Naive B cell (primary cell): ENCODE measurements around the gene SENP7. TPM values are rescaled to one million over a fixed set of nuclear protein-coding genes. Genes with fewer than 3 reads are reported as not detected.
A peak's percentile ranks its signal among the peaks of the same experiment; 100 is the strongest.
"Not testable (repeated sequence)": the region's sequence is repeated elsewhere in the genome, so short reads cannot be mapped to it uniquely, and the experiment has no call there.

Experiments
- ATAC-seq, 2 donors: fragments of 150-1000 bp; cut with Tn5 transposase; 2 replicates each; pipeline ENCODE4 v1.10.0; 2021; ENCODE audit warnings: low read depth in 2 of 2, mild to moderate bottlenecking in 2 of 2, moderate library complexity in 2 of 2
- DNase-seq: peaks from one replicate; pipeline ENCODE4 v3.0.0; 2022
- H3K27ac Mint-ChIP-seq, 6 donors: one replicate each; pipeline ENCODE4 v1.8.0; 2020 to 2022; ENCODE audit warnings: mild to moderate bottlenecking in 6 of 6, mixed read lengths in 6 of 6, moderate library complexity in 5 of 6, inconsistent platforms in 2 of 6
- H3K27me3 Mint-ChIP-seq, 3 donors: one replicate each; pipeline ENCODE4 v1.8.0; 2021 to 2022; ENCODE audit warnings: mixed read lengths in 3 of 3, mild to moderate bottlenecking in 1 of 3
- H3K36me3 Mint-ChIP-seq, 2 donors: one replicate each; pipeline ENCODE4 v1.8.0; 2020 to 2022; ENCODE audit warnings: mixed read lengths in 2 of 2, inconsistent platforms in 1 of 2, mild to moderate bottlenecking in 1 of 2
- H3K4me1 Mint-ChIP-seq, 3 donors: one replicate each; pipeline ENCODE4 v1.8.0; 2020 to 2022; ENCODE audit warnings: mixed read lengths in 3 of 3, inconsistent platforms in 1 of 3, mild to moderate bottlenecking in 1 of 3, moderate library complexity in 1 of 3
- H3K4me3 Mint-ChIP-seq, 8 donors: one replicate each; pipeline ENCODE4 v1.8.0; 2020 to 2022; ENCODE audit warnings: mild to moderate bottlenecking in 8 of 8, mixed read lengths in 8 of 8, moderate library complexity in 8 of 8, inconsistent platforms in 2 of 8
- H3K9me3 Mint-ChIP-seq, 7 donors: one replicate each; pipeline ENCODE4 v1.8.0; 2020 to 2022; ENCODE audit warnings: mixed read lengths in 7 of 7, mild to moderate bottlenecking in 5 of 7, inconsistent platforms in 2 of 7, moderate library complexity in 1 of 7
- polyA plus RNA-seq, 6 donors: library from polyadenylated mRNA; unstranded; fragments of 300-500 nt; fragmentation: Illumina TruSeq; gene quantifications; one replicate each; pipeline ENCODE4 v1.2.3, GENCODE V29; 2021; ENCODE audit warnings: low read depth in 6 of 6

SENP7 gene
- polyA plus RNA-seq, 6 donors from 2014 or later, result 7.7 to 13.3 (median 10.9) TPM

- Mint-ChIP-seq H3K4me1 (no peaks in the 10 kb centered on the region), H3K4me3 (no peak overlapping the region), H3K27me3 (no peaks in the 10 kb centered on the region), H3K9me3 (no peaks in the 10 kb centered on the region), H3K36me3 (peaks cover 21 to 27% of the 10 kb centered on the region in 2 donors), H3K27ac (no peak overlapping the region)
- DNase-seq (no peak), ATAC-seq (no peak)
These were observed 187.4 kb downstream of the SENP7 start for GRCh38 chr3:101325393-101326134.

- ATAC-seq, result no peak
- Mint-ChIP-seq H3K4me1 (no peaks in the 10 kb centered on the region), H3K36me3 (peaks cover 0 to 7% of the 10 kb centered on the region in 2 donors), H3K4me3 (no peak within 1 kb of the TSS), H3K27me3 (no peaks in the 10 kb centered on the region), H3K9me3 (no peaks in the 10 kb centered on the region), H3K27ac (no peak within 1 kb of the TSS)
- DNase-seq, result no peak
These were observed 192.5 kb downstream of the SENP7 start, which contains the start of gene IMPG2 for GRCh38 chr3:101320475-101320874. TSS of gene IMPG2 (minus strand) at chr3:101320575. CDS start at chr3:101320372, 203 bp downstream.

- DNase-seq, result no peak
- H3K27ac Mint-ChIP-seq, result no peak overlapping the region
- H3K36me3 Mint-ChIP-seq, result peaks cover 0 to 6% of the 10 kb centered on the region in 2 donors
- no peaks in the 10 kb centered on the region for H3K27me3 Mint-ChIP-seq
- H3K4me1 Mint-ChIP-seq, result no peaks in the 10 kb centered on the region
- ATAC-seq, result no peak
- no peak overlapping the region for H3K4me3 Mint-ChIP-seq
- no peaks in the 10 kb centered on the region for H3K9me3 Mint-ChIP-seq
These were observed 193.5 kb downstream of the SENP7 start for GRCh38 chr3:101319531-101319930.

- no peak overlapping the region for H3K4me3 Mint-ChIP-seq
- H3K27ac Mint-ChIP-seq, result no peak overlapping the region
- H3K36me3 Mint-ChIP-seq, result peaks cover 20 to 29% of the 10 kb centered on the region in 2 donors
- DNase-seq (no peak), ATAC-seq (no peak)
- no peaks in the 10 kb centered on the region for H3K27me3 Mint-ChIP-seq
- no peaks in the 10 kb centered on the region for H3K4me1 Mint-ChIP-seq
- peaks cover 4 to 34% (median 27%) of the 10 kb centered on the region in 7 donors for H3K9me3 Mint-ChIP-seq
These were observed 200.5 kb downstream of the SENP7 start for GRCh38 chr3:101312545-101312944.

- Mint-ChIP-seq H3K36me3 (peaks cover 24 to 31% of the 10 kb centered on the region in 2 donors), H3K27me3 (no peaks in the 10 kb centered on the region), H3K9me3 (peaks cover 4 to 43% (median 36%) of the 10 kb centered on the region in 7 donors), H3K4me1 (no peaks in the 10 kb centered on the region), H3K4me3 (no peak overlapping the region), H3K27ac (no peak overlapping the region)
- DNase-seq (no peak), ATAC-seq (no peak)
These were observed 201.3 kb downstream of the SENP7 start for GRCh38 chr3:101311676-101312075.

- peaks cover 24 to 31% of the 10 kb centered on the region in 2 donors for H3K36me3 Mint-ChIP-seq
- H3K9me3 Mint-ChIP-seq, result peaks cover 4 to 50% (median 43%) of the 10 kb centered on the region in 7 donors
- H3K27me3 Mint-ChIP-seq, result no peaks in the 10 kb centered on the region
- no peak for ATAC-seq
- no peak overlapping the region for H3K4me3 Mint-ChIP-seq
- no peak overlapping the region for H3K27ac Mint-ChIP-seq
- no peak for DNase-seq
- no peaks in the 10 kb centered on the region for H3K4me1 Mint-ChIP-seq
These were observed 202.0 kb downstream of the SENP7 start for GRCh38 chr3:101310978-101311375.

GRCh38 chr3:101308147-101308772 is 204.8 kb downstream of the SENP7 start:
- peak overlapping the region in 2 of 8 donors; percentile 20 to 42 for H3K4me3 Mint-ChIP-seq
- DNase-seq, ATAC-seq, H3K4me1 Mint-ChIP-seq, H3K27me3 Mint-ChIP-seq: not testable (repeated sequence)
- H3K9me3 Mint-ChIP-seq, result peaks cover 9 to 55% (median 48%) of the 10 kb centered on the region in 7 donors
- H3K27ac Mint-ChIP-seq, result peak overlapping the region in 1 of 6 donors; percentile 20
- H3K36me3 Mint-ChIP-seq, result peaks cover 24 to 39% of the 10 kb centered on the region in 2 donors

GRCh38 chr3:101303836-101304235 is 209.2 kb downstream of the SENP7 start:
- no peak overlapping the region for H3K4me3 Mint-ChIP-seq
- DNase-seq (no peak), ATAC-seq (no peak)
- no peaks in the 10 kb centered on the region for H3K4me1 Mint-ChIP-seq
- no peaks in the 10 kb centered on the region for H3K27me3 Mint-ChIP-seq
- H3K27ac Mint-ChIP-seq, result no peak overlapping the region
- H3K36me3 Mint-ChIP-seq, result peaks cover 24 to 31% of the 10 kb centered on the region in 2 donors
- peaks cover 10 to 57% (median 34%) of the 10 kb centered on the region in 7 donors for H3K9me3 Mint-ChIP-seq

- DNase-seq, result no peak
- Mint-ChIP-seq H3K9me3 (peaks cover 9 to 57% (median 32%) of the 10 kb centered on the region in 7 donors), H3K27ac (no peak overlapping the region), H3K4me1 (no peaks in the 10 kb centered on the region), H3K27me3 (no peaks in the 10 kb centered on the region), H3K4me3 (no peak overlapping the region), H3K36me3 (peaks cover 25 to 32% of the 10 kb centered on the region in 2 donors)
- ATAC-seq, result no peak
These were observed 209.8 kb downstream of the SENP7 start for GRCh38 chr3:101303089-101303731.

GRCh38 chr3:101300073-101300472 is 212.9 kb downstream of the SENP7 start:
- ATAC-seq (no peak), DNase-seq (no peak)
- H3K36me3 Mint-ChIP-seq, result peaks cover 12 to 42% of the 10 kb centered on the region in 2 donors
- peaks cover 18 to 57% (median 40%) of the 10 kb centered on the region in 7 donors for H3K9me3 Mint-ChIP-seq
- peaks cover 0 to 5% (median 0%) of the 10 kb centered on the region in 3 donors for H3K27me3 Mint-ChIP-seq
- no peak overlapping the region for H3K27ac Mint-ChIP-seq
- no peak overlapping the region for H3K4me3 Mint-ChIP-seq
- no peaks in the 10 kb centered on the region for H3K4me1 Mint-ChIP-seq

- no peak overlapping the region for H3K4me3 Mint-ChIP-seq
- no peak overlapping the region for H3K27ac Mint-ChIP-seq
- H3K27me3 Mint-ChIP-seq, result peaks cover 0 to under 1% (median 0%) of the 10 kb centered on the region in 3 donors
- no peaks in the 10 kb centered on the region for H3K4me1 Mint-ChIP-seq
- no peak for ATAC-seq
- no peak for DNase-seq
- H3K36me3 Mint-ChIP-seq, result peaks cover 4 to 8% of the 10 kb centered on the region in 2 donors
- H3K9me3 Mint-ChIP-seq, result peaks cover 8 to 43% (median 21%) of the 10 kb centered on the region in 7 donors
These were observed 221.0 kb downstream of the SENP7 start for GRCh38 chr3:101292027-101292426.

GRCh38 chr3:101288294-101288693 is 224.7 kb downstream of the SENP7 start:
- Mint-ChIP-seq H3K4me3 (no peak overlapping the region), H3K9me3 (peaks cover 2 to 14% (median 6%) of the 10 kb centered on the region in 7 donors), H3K27ac (no peak overlapping the region), H3K4me1 (no peaks in the 10 kb centered on the region), H3K27me3 (no peaks in the 10 kb centered on the region), H3K36me3 (peaks cover 0 to 4% of the 10 kb centered on the region in 2 donors)
- ATAC-seq, result no peak
- DNase-seq, result no peak

- ATAC-seq, result no peak
- peaks cover 2 to 14% (median 6%) of the 10 kb centered on the region in 7 donors for H3K9me3 Mint-ChIP-seq
- H3K27ac Mint-ChIP-seq, result no peak overlapping the region
- H3K4me3 Mint-ChIP-seq, result no peak overlapping the region
- no peaks in the 10 kb centered on the region for H3K27me3 Mint-ChIP-seq
- H3K36me3 Mint-ChIP-seq, result peaks cover 0 to 4% of the 10 kb centered on the region in 2 donors
- H3K4me1 Mint-ChIP-seq, result no peaks in the 10 kb centered on the region
- DNase-seq, result no peak
These were observed 228.3 kb downstream of the SENP7 start for GRCh38 chr3:101284757-101285156.
